ENCODE measurements around the gene MXD3. TPM values are rescaled to one million over a fixed set of nuclear protein-coding genes. Genes with fewer than 3 reads are reported as not detected.

Gene MXD3
- total RNA-seq, 2 experiments from 2014 or later: 5.8 to 7.5 TPM

DNA sequence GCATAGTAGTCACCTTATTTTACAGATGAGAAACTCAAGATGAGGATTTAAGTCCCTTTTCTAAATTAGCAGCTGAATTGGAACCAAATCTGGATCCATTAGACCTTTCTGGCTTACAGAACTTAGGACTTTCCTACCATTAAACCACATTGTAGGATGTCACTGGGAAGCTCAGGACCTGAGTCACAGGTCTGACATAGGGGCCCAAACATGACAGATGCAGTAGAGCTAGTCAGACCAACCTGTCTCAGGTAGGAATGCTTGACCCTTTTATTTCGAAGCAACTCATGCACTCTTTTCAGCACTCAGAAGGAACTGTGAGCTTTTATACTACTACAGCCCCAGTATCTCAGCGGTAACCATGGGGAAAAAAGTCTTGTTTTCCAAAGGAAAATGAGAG, 10.7 kb downstream of the MXD3 start:
- Histone ChIP-seq H3K9me3 (ENCODE audit: control insufficient read depth in 1 of 2, insufficient read depth in 1 of 2, low read length in 2 of 2) (no peaks in the 10 kb centered on the region), H3K36me3 (ENCODE audit: insufficient read depth, low read length) (peaks cover 10% of the 10 kb centered on the region), H3K27ac (ENCODE audit: low read depth in 1 of 2, low read length in 2 of 2) (peak overlapping the region; percentile 49 to 55), H3K27me3 (ENCODE audit: control insufficient read depth in 1 of 2, insufficient read depth in 2 of 2, low read length in 2 of 2) (no peaks in the 10 kb centered on the region), H3K4me1 (ENCODE audit: insufficient read depth, low read length) (peaks cover 73% of the 10 kb centered on the region), H3K4me3 (ENCODE audit: low read length) (no peak overlapping the region)
- intact Hi-C loops (cut with DNase I, micrococcal nuclease): loop anchor here in 1 of 2 experiments (5.0 to 10.0 kb wide), 2 partner anchors 169 to 854 kb away; partner anchors contain the start of genes NHP2 and NSD1
- peak overlapping the region; percentile 88 for H3K27ac Mint-ChIP-seq
- no peaks in the 10 kb centered on the region for H3K27me3 Mint-ChIP-seq
- H3K4me3 Mint-ChIP-seq: peak overlapping the region; percentile 79
- TF ChIP-seq, protein P1, sequence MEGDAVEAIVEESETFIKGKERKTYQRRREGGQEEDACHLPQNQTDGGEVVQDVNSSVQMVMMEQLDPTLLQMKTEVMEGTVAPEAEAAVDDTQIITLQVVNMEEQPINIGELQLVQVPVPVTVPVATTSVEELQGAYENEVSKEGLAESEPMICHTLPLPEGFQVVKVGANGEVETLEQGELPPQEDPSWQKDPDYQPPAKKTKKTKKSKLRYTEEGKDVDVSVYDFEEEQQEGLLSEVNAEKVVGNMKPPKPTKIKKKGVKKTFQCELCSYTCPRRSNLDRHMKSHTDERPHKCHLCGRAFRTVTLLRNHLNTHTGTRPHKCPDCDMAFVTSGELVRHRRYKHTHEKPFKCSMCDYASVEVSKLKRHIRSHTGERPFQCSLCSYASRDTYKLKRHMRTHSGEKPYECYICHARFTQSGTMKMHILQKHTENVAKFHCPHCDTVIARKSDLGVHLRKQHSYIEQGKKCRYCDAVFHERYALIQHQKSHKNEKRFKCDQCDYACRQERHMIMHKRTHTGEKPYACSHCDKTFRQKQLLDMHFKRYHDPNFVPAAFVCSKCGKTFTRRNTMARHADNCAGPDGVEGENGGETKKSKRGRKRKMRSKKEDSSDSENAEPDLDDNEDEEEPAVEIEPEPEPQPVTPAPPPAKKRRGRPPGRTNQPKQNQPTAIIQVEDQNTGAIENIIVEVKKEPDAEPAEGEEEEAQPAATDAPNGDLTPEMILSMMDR (IDR thresholded peaks at IDR 0.05): no peak
- CTCF ChIA-PET: interaction anchor here (1.0 to 2.7 kb wide), 2 partner anchors 9 to 12 kb away, joined by 3 to 8 read pairs; no protein-coding TSS in a partner anchor
- POLR2A ChIA-PET: interaction anchor here (1.0 to 3.4 kb wide), 5 partner anchors 11 to 186 kb away, joined by 3 to 15 read pairs (median 3); partner anchors contain the start of gene LMAN2
- no peak for ATAC-seq (ENCODE audit: poor library complexity)
- H3K36me3 Mint-ChIP-seq (ENCODE audit: low read depth): peaks cover 47% of the 10 kb centered on the region
- H3K9me3 Mint-ChIP-seq: no peaks in the 10 kb centered on the region
- peaks cover 81% of the 10 kb centered on the region for H3K4me1 Mint-ChIP-seq (ENCODE audit: low read depth)
- no peak for DNase-seq

DNA sequence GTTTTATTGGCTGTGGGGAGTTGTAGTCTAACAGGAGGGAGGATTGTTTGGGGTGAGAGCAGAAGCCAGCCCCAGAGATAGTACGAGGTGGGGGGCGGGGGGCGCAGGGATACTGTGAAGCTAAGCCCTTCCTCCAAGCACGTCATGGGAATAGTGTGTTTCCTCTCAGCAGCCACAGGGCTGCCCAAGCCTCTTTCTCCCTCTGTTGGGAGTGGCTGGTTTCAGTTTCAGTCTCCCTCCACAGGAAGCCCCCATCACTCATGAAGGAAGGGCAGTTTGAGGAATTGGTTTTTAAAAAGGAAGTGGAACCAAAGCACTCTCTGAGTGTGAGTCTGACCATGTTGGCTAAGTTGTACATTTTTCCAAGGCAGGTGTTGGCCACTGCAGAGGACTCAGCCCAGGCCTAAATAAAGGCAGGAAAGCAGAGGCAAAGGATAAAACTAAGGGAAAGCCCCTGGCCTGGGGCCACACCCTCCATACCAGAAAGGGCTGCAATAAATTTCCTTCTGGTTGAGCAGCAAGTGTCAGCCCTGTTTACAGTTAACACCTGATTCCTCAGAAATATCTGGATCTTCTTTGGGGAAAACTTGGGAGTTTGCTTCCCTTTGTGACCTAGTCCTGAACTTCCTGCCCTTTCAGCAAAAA, 11.3 kb downstream of the MXD3 start:
- ATAC-seq (ENCODE audit: poor library complexity) (peak; percentile 45), DNase-seq (peak in 8 of 14 experiments; percentile 35 to 89 (median 50))
- Histone ChIP-seq H3K4me1 (ENCODE audit: insufficient read depth, low read length) (peaks cover 72% of the 10 kb centered on the region), H3K9me3 (ENCODE audit: control insufficient read depth in 1 of 2, insufficient read depth in 1 of 2, low read length in 2 of 2) (no peaks in the 10 kb centered on the region), H3K4me3 (ENCODE audit: low read length) (no peak overlapping the region), H3K27me3 (ENCODE audit: control insufficient read depth in 1 of 2, insufficient read depth in 2 of 2, low read length in 2 of 2) (no peaks in the 10 kb centered on the region), H3K36me3 (ENCODE audit: insufficient read depth, low read length) (peaks cover 10% of the 10 kb centered on the region), H3K27ac (ENCODE audit: low read depth in 1 of 2, low read length in 2 of 2) (peak overlapping the region; percentile 49 to 55)
- CTCF ChIA-PET: interaction anchor here (1.0 to 2.7 kb wide), 3 partner anchors 9 to 104 kb away, joined by 3 to 8 read pairs (median 4); no protein-coding TSS in a partner anchor
- Mint-ChIP-seq H3K4me3 (peak overlapping the region; percentile 79), H3K27me3 (no peaks in the 10 kb centered on the region), H3K36me3 (ENCODE audit: low read depth) (peaks cover 47% of the 10 kb centered on the region), H3K9me3 (no peaks in the 10 kb centered on the region), H3K27ac (peak overlapping the region; percentile 88), H3K4me1 (ENCODE audit: low read depth) (peaks cover 81% of the 10 kb centered on the region)
- intact Hi-C loops (cut with DNase I, micrococcal nuclease): loop anchor here in 1 of 2 experiments (5.0 to 10.0 kb wide), 2 partner anchors 168 to 854 kb away; partner anchors contain the start of genes NHP2 and NSD1
- TF ChIP-seq, protein P1 (IDR thresholded peaks at IDR 0.05): no peak
- POLR2A ChIA-PET: interaction anchor here (1.5 kb wide), 1 partner anchor 152 kb away, joined by 3 read pairs; no protein-coding TSS in a partner anchor

DNA sequence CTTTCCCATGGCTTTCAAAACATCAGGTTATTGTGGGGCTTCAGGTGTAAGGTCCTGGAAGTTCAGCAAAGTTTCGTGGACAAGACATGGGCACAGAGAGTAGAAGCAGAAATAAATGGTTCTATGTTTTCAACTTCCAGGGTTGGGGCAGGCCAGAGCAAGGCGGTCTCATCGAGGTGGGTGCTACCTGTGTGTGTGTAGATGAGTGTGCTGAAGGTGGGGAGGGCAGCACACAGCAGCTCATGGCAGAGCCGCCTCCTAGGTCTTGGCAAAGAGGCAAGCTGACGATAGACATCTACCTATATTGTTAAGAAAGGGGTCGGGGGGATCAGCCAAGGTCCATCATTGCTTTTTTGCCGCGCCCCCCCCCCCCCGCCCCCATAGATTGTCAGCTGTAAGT, 12.0 kb downstream of the MXD3 start:
- Histone ChIP-seq H3K27me3 (ENCODE audit: control insufficient read depth in 1 of 2, insufficient read depth in 2 of 2, low read length in 2 of 2) (no peaks in the 10 kb centered on the region), H3K9me3 (ENCODE audit: control insufficient read depth in 1 of 2, insufficient read depth in 1 of 2, low read length in 2 of 2) (no peaks in the 10 kb centered on the region), H3K4me3 (ENCODE audit: low read length) (no peak overlapping the region), H3K4me1 (ENCODE audit: insufficient read depth, low read length) (peaks cover 66% of the 10 kb centered on the region), H3K27ac (ENCODE audit: low read depth in 1 of 2, low read length in 2 of 2) (peak overlapping the region; percentile 46 to 49), H3K36me3 (ENCODE audit: insufficient read depth, low read length) (peaks cover 17% of the 10 kb centered on the region)
- POLR2A ChIA-PET: interaction anchor here (1.0 to 1.3 kb wide), 2 partner anchors 12 to 45 kb away, joined by 3 to 4 read pairs; partner anchors contain the start of gene MXD3
- CTCF ChIA-PET: interaction anchor here (1.0 to 2.7 kb wide), 4 partner anchors 10 to 105 kb away, joined by 3 to 8 read pairs (median 4); no protein-coding TSS in a partner anchor
- intact Hi-C loops (cut with DNase I, micrococcal nuclease): loop anchor here in 1 of 2 experiments (5.0 to 10.0 kb wide), 2 partner anchors 167 to 855 kb away; partner anchors contain the start of genes NHP2 and NSD1
- Mint-ChIP-seq H3K4me3 (no peak overlapping the region), H3K9me3 (no peaks in the 10 kb centered on the region), H3K27me3 (no peaks in the 10 kb centered on the region), H3K36me3 (ENCODE audit: low read depth) (peaks cover 44% of the 10 kb centered on the region), H3K4me1 (ENCODE audit: low read depth) (peaks cover 79% of the 10 kb centered on the region), H3K27ac (peak overlapping the region; percentile 88)
- DNase-seq (no peak), ATAC-seq (ENCODE audit: poor library complexity) (no peak)
- TF ChIP-seq, protein P1 (IDR thresholded peaks at IDR 0.05): no peak

Data from CD4-positive, alpha-beta T cell (primary cell).